ENCODE data around the gene E2F4.

The E2F4 gene

DNA sequence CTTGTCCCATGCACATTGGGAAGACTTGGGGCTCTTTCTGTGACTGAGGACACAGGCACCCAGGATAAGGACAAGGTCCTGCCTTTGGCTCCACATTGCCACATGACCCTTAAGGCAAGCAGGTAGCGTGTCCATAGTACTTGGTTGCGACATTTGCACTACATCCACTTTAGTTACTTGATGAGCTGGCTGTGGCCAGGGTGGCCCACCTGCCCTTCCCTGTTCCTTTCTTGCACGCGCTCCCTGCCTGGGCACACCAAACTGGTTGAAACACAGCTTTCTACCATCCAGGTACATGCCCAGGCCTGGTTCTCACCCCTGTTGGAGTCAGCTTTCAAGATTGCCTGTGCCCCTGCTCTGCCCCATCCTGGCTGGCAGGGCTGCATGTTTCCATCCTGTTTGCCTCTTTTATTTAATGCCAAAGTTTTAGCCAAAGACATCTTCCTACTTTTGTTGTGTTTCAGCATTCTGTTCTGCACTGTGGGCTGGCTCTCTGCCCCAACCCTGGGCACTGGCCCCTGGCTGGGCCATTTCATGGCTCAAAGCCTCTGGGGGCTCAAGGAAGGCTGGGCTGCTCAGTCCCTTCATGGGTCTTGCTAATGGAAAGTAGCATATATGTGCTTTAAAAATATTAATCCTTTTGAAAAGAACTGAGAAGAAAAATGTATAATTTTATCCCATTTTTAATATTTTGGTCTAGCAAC, 44.4 kb upstream of the E2F4 start:
- in situ Hi-C loops (cut with HindIII; ENCODE audit: low sequenced_read_pairs): no loop called here
- H3K4me3 ChIP-seq (ENCODE audit: low read depth, low read length): no peak overlapping the region
- TF ChIP-seq, protein P1, sequence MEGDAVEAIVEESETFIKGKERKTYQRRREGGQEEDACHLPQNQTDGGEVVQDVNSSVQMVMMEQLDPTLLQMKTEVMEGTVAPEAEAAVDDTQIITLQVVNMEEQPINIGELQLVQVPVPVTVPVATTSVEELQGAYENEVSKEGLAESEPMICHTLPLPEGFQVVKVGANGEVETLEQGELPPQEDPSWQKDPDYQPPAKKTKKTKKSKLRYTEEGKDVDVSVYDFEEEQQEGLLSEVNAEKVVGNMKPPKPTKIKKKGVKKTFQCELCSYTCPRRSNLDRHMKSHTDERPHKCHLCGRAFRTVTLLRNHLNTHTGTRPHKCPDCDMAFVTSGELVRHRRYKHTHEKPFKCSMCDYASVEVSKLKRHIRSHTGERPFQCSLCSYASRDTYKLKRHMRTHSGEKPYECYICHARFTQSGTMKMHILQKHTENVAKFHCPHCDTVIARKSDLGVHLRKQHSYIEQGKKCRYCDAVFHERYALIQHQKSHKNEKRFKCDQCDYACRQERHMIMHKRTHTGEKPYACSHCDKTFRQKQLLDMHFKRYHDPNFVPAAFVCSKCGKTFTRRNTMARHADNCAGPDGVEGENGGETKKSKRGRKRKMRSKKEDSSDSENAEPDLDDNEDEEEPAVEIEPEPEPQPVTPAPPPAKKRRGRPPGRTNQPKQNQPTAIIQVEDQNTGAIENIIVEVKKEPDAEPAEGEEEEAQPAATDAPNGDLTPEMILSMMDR (IDR thresholded peaks at IDR 0.05; ENCODE audit: low read depth, low read length): no peak
- DNase-seq (ENCODE audit: low read depth, low spot score): no peak

DNA sequence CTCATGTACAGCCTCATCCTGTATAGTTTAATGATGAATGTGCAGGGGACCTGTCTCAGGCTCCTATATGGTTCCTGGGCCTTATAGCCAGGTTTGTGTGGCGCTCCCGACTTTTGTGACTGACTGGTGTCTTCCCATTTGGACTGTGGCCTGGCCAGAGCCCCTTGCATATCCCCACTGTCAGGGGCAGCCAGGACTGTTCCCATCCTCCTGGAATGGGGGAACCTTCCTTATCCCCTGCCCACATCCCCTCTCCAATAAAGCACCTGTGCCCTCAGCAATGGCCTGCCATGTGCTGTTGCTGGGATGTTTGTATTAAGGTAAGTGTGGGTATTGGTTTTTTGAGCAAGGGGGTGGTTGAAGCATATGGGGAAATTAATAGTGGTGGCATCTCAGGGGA, 43.7 kb upstream of the E2F4 start:
- TF ChIP-seq, protein P1 (IDR thresholded peaks at IDR 0.05; ENCODE audit: low read depth, low read length): no peak
- no peak overlapping the region for H3K4me3 ChIP-seq (ENCODE audit: low read depth, low read length)
- no peak for DNase-seq (ENCODE audit: low read depth, low spot score)
- in situ Hi-C loops (cut with HindIII; ENCODE audit: low sequenced_read_pairs): no loop called here

DNA sequence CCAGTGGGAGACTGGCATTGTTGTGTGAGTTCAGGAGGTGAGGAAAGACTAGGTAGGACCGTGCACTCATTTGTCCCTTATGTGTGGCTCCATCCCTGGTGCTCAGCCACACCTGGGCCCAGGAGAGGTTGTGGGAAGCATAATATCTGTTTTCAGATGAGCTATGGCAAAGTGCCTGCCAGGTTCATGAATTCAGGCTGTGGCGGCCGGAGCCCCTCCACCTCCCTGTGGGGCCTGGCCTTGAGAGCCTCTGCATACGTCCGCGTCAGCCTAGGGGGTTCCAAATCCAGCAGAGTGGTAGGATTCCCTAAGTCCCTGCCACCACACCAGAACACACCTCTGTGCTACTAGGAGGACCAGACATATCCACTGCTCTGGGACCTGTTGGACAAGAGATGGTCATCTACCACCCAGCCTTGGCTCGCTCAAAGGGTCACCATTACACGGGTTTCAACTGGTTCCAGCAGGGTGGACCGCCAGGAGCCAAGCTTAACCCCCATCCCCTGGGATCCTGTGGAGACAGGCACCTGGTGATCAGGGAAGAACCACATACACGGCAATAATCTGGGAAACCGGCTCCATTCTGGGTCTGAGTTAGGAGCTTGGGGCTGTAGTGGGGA, 43.2 kb upstream of the E2F4 start:
- in situ Hi-C loops (cut with HindIII; ENCODE audit: low sequenced_read_pairs): no loop called here
- no peak overlapping the region for H3K4me3 ChIP-seq (ENCODE audit: low read depth, low read length)
- DNase-seq (ENCODE audit: low read depth, low spot score): no peak
- TF ChIP-seq, protein P1 (IDR thresholded peaks at IDR 0.05; ENCODE audit: low read depth, low read length): no peak

DNA sequence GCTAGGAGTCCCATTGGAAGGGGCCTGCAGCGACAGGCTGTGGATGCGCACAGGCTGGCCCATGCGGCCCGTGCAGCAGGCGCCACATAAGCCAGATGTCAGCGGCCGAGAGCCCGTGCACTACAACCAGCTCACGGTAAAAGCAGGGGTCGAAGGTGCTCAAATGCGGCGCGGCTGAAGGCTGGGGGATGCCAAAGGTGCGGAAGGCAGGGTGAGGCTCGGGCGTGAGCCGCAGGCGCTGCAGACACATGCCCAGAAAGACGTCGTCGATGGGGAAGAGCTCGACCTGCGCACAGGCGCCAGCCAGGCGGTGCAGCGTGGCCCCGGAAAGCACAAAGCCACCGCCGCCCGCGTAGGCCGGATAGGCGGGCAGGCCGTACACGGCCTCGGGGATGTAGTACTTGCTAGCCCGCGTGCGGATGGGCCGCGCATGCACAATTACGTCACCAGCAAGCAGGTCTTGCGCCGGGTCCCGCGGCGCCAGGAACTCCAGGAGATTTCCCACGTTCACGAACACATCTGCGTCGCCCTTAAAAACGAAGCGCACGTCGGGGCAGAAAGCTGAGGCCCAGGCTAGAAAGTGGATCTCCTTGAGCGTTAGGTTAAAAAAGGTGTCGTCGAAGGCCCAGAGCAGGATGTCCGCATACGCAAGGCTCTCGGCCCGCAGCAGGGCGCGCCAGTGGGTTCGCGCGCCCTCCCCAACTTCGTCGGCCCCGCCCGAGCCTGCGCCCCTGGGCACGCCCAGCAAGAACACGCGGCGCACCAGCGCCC, 42.5 kb upstream of the E2F4 start:
- no peak overlapping the region for H3K4me3 ChIP-seq (ENCODE audit: low read depth, low read length)
- TF ChIP-seq, protein P1 (IDR thresholded peaks at IDR 0.05; ENCODE audit: low read depth, low read length): no peak
- DNase-seq (ENCODE audit: low read depth, low spot score): no peak
- in situ Hi-C loops (cut with HindIII; ENCODE audit: low sequenced_read_pairs): no loop called here

DNA sequence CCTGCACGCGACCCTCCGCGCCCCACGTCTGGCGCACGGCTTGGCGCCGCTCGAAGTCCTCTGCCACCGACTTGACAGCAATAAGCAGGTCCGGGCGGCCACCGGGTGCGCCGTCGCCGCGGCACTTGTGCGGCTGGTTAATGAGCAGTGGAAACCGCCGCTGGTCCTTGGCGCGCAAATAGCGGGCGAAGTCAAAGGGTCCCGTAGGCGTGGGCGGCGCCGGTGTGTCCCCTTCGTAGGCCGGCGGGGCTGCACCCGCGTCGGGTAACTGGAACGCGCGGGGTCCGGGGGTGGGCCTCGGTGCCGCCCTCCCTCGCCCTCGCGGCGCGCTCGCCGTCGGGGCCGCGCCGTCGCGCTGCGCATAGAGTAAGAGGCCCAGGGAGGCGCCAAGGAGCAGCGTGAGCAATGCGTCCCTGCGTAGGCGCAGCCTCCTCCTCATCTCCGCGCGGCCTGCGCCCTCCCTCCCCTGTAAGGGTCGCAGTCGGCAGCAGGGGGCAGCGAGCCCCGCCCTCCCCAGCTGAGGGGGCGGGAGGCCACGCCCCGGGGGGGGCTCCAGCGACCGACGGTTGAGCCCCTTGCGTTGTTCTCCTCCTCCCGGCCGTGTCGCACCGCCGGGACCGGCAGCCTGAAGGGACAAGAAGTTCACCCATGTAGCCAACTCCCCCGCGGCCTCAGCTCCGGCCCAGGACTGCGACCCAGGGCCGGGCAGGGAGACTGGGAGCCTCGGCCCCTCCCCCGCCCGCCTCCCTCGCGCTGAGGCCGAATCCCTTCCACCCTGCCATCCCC, 41.7 kb upstream of the E2F4 start:
- H3K4me3 ChIP-seq (ENCODE audit: low read depth, low read length): peak overlapping the region; percentile 48
- in situ Hi-C loops (cut with HindIII; ENCODE audit: low sequenced_read_pairs): no loop called here
- peak; percentile 59 for DNase-seq (ENCODE audit: low read depth, low spot score)
- TF ChIP-seq, protein P1 (IDR thresholded peaks at IDR 0.05; ENCODE audit: low read depth, low read length): no peak

DNA sequence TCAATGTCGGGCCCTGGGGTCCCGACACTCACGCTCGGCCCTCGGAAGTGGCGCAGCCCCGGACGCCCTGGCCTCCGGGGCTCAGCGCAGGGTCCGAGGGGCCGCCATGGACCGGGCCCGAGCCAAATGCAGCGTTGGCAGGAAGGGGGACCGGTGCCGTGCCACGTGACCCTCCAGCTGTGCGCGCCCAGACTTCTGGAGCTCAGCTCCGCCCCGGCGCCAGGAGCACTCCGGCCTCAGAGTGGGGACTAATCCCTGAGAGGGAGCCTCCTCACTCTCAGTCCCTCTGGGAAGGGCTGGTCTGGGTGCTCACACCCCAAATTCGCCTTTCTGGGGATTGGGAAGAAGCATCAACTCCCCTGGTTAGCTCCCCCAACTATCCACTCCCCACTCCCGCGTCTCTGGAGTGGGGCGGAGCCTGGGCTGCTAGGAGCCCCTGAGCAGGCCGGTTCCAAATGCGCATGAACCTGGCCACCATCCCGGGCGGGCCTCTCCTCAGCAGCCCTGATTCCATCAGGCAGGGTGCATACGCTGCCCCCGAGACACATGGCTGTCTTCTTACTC, 41.0 kb upstream of the E2F4 start, which contains the start of gene B3GNT9:
Gene B3GNT9, minus strand, starts transcription at position 166 of the 564 bp plus-strand sequence. CDS start 513 bp downstream, outside the sequence.
- DNase-seq (ENCODE audit: low read depth, low spot score): peak; percentile 68
- TF ChIP-seq, protein P1 (IDR thresholded peaks at IDR 0.05; ENCODE audit: low read depth, low read length): no peak
- in situ Hi-C loops (cut with HindIII; ENCODE audit: low sequenced_read_pairs): no loop called here
- peak within 1 kb of the TSS; percentile 48 for H3K4me3 ChIP-seq (ENCODE audit: low read depth, low read length)

Measured in astrocyte of the spinal cord (primary cell).